Endothelial cell of coronary artery (primary cell): Measurements from ENCODE around the gene NLRP10. TPM values are rescaled to one million over a fixed set of nuclear protein-coding genes. Genes with fewer than 3 reads are reported as not detected.

ENCODE experiments used
- total RNA-seq: library from RNA; depleted of rRNA; stranded (reverse); fragments of >200 nt; gene quantifications from 2 replicates; pipeline ENCODE4 v1.2.3, GENCODE V29; 2014

The NLRP10 gene, protein sequence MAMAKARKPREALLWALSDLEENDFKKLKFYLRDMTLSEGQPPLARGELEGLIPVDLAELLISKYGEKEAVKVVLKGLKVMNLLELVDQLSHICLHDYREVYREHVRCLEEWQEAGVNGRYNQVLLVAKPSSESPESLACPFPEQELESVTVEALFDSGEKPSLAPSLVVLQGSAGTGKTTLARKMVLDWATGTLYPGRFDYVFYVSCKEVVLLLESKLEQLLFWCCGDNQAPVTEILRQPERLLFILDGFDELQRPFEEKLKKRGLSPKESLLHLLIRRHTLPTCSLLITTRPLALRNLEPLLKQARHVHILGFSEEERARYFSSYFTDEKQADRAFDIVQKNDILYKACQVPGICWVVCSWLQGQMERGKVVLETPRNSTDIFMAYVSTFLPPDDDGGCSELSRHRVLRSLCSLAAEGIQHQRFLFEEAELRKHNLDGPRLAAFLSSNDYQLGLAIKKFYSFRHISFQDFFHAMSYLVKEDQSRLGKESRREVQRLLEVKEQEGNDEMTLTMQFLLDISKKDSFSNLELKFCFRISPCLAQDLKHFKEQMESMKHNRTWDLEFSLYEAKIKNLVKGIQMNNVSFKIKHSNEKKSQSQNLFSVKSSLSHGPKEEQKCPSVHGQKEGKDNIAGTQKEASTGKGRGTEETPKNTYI
- 1.2 TPM in 1 of 2 replicates, not detected in the other for total RNA-seq

DNA sequence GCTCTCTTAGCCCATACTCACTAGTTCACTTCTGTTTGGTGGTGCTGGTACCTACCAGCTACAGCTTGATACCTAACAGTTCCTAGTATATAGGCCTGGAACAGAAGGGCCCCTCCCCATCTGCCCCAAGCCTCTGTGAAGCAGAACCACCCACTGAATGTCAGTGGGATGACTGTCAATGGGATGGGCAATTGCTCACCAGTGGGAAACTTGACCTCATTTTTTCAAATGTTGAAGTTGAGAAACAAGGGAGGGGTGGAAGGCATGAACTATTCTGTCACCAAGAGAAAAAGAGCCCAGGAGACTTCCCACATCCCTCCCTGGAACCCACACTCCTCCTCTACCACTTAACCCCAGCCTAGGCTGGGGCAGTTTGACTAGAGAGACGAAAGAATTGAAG, at the start of gene NLRP10:
Gene NLRP10 (minus strand): TSS at position 62 of the 400 bp plus-strand sequence. CDS start 1,952 bp downstream, outside the sequence.

DNA sequence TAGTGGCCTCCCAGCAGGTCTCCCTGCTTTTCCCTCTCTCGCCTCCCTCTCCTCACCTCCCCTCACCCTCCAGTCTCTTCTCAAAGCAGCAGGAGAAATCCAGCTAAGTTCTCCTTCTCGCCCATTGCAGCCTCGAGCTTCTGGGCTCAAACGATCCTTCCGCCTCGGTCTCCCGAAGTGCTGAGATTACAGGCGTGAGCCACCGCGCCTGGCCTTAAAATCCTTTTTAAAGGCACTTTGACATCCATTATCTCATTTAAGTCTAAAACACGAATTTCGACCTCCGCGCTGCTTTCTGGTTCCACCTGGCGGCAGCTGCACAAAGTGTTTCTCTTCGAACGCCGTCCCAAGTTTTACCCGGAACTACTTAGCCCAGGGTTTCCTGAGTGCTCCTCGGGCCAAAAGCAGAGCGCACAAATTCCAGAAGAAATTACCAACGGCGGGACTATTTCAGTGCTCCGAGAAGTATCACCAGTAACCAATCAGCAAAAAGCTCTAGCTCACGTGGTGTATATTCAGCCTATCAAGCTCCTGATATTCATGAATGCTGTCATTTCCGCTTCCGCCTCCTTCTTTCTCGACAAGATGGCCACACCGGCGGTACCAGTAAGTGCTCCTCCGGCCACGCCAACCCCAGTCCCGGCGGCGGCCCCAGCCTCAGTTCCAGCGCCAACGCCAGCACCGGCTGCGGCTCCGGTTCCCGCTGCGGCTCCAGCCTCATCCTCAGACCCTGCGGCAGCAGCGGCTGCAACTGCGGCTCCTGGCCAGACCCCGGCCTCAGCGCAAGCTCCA, 21.7 kb upstream of the NLRP10 start, which contains the start of gene EIF3F:
Gene EIF3F (plus strand): TSS at position 570 of the 792 bp plus-strand sequence. CDS start 16 bp downstream, at position 586.

DNA sequence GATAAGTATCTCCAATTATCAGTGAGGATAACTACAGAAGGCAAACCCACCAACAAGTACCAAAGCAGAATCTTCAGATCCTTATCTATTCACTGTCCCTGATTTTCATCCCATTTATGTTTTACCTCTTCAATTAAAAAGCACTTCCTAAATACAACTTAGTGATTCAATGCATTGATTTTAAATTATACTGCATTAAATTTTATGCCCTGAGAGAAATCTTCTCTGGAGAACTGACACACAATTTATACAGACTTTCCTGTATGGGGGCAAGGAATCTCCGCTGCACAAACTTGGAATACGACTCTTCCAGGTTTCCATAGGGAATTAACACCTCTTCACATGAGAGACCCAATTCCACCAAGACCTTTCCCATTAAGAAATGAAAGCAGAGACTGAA, 23.6 kb downstream of the NLRP10 start, which contains the start of gene OR10A3:
Gene OR10A3 (minus strand): TSS at position 101 of the 400 bp plus-strand sequence. CDS start 2,188 bp downstream, outside the sequence.

DNA sequence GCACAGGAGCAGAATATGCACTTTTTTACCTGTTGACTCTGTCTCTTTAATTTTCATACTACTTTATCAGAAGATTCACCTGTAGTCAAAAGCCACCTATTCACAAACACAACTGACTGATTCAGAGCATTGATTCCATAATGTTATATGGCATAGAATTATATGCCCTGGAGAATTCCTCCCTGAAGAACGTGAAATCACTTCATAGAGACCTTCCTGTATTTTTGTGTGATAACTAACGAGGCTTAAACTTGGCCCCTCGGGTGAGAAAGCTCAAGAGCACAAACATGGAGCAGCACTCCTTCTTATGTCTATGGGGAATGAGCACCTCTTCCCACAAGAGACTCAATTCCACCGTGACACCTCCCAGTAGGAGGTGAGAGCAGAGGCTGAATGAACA, 34.1 kb downstream of the NLRP10 start, which contains the start of gene OR10A6:
Gene OR10A6 (minus strand): TSS at position 101 of the 400 bp plus-strand sequence. CDS start 2,606 bp downstream, outside the sequence.

Other genes starting within 250 kb of the NLRP10 start
- gene OR5P2, start 168.5 kb downstream of the NLRP10 start, total RNA-seq, result 0.09 TPM in 1 of 2 replicates, not detected in the other
- gene OR5P3, start 134.6 kb downstream of the NLRP10 start, total RNA-seq, result not detected in 2 replicates
- gene OR10A6, start 34.2 kb downstream of the NLRP10 start, total RNA-seq, result not detected in 2 replicates
- gene OR10A3, start 23.7 kb downstream of the NLRP10 start, total RNA-seq, result 0.09 TPM in 1 of 2 replicates, not detected in the other
- gene EIF3F, start 21.9 kb upstream of the NLRP10 start, total RNA-seq, result 235 and 288 TPM in 2 replicates
- gene TUB, start 115.8 kb upstream of the NLRP10 start, total RNA-seq, result 2.3 and 3.2 TPM in 2 replicates
- gene RIC3, start 203.6 kb upstream of the NLRP10 start, total RNA-seq, result not detected in 2 replicates